ENCODE results near the gene DMP1. TPM values are rescaled to one million over a fixed set of nuclear protein-coding genes. Genes with fewer than 3 reads are reported as not detected.

The DMP1 gene
- total and polyA plus RNA-seq, 2 of the 8 experiments (the other 6 are each of a cell fraction or from before 2014, with no cell fraction given) = 0.05 to 0.17 TPM

DNA sequence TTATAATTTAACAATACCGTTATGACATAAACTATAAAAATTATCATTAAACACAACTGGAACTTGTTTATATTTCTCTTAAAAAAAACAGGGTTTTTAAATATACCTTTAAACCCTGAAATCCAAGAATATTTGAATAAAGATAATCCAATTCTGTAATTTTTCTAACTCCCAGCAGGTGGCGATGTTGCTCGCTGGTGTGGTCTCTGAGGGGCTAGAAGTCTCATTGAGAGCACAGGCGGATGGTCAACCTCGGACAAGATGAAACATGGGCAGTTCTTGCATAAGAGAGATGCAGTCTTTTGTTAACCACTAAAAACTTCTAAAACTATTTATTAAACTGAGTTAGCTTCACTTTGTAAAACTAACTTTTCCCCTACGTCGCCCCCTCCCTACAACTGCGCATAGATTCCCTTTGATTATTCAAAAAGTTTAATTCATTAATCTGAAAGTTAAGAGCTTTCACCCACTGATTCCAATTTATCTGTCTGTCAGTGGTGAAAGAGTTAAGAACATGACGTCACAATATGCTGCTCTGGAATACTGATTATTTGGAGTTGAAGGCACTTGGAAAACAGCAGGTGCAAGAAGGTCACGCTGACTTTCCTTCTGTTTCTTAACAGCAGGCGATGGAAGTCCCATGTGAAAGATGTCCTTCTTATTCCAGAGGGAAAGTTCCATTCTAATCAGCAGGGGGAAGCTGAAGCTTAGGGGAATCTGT, 29.5 kb downstream of the DMP1 start (continued):
- TF ChIP-seq JUN (IDR thresholded peaks at IDR 0.05; ENCODE audit: low read depth, low read length) = peak; percentile 71
- peak; percentile 86 for TF ChIP-seq SP1 (IDR thresholded peaks at IDR 0.05; ENCODE audit: low read depth, low read length)
- TF ChIP-seq, protein P1, sequence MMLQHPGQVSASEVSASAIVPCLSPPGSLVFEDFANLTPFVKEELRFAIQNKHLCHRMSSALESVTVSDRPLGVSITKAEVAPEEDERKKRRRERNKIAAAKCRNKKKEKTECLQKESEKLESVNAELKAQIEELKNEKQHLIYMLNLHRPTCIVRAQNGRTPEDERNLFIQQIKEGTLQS (IDR thresholded peaks at IDR 0.05; ENCODE audit: insufficient read depth, low read depth, low read length) = no peak
- TF ChIP-seq, protein P2, sequence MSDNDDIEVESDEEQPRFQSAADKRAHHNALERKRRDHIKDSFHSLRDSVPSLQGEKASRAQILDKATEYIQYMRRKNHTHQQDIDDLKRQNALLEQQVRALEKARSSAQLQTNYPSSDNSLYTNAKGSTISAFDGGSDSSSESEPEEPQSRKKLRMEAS (IDR thresholded peaks at IDR 0.05) = peak; percentile 36; the same call in 1 of the 2 replicates
- TF ChIP-seq TAF7 (optimal IDR thresholded peaks at IDR 0.05; ENCODE audit: borderline replicate concordance, low read depth, low read length) = no peak
- no peak for TF ChIP-seq ASH2L (IDR thresholded peaks at IDR 0.05; ENCODE audit: low read length)
- TF ChIP-seq, protein P3, sequence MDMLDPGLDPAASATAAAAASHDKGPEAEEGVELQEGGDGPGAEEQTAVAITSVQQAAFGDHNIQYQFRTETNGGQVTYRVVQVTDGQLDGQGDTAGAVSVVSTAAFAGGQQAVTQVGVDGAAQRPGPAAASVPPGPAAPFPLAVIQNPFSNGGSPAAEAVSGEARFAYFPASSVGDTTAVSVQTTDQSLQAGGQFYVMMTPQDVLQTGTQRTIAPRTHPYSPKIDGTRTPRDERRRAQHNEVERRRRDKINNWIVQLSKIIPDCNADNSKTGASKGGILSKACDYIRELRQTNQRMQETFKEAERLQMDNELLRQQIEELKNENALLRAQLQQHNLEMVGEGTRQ (IDR thresholded peaks at IDR 0.05; ENCODE audit: low read length) = no peak
- peak in 1 of 2 experiments; percentile 97; a peak in 2 of 3 replicates for TF ChIP-seq EP300 (IDR thresholded peaks at IDR 0.05; ENCODE audit: borderline replicate concordance in 1 of 2, low read depth in 2 of 2, low read length in 2 of 2)
- peak; percentile 86 for TF ChIP-seq CREB1 (IDR thresholded peaks at IDR 0.05)
- TF ChIP-seq, protein P4, sequence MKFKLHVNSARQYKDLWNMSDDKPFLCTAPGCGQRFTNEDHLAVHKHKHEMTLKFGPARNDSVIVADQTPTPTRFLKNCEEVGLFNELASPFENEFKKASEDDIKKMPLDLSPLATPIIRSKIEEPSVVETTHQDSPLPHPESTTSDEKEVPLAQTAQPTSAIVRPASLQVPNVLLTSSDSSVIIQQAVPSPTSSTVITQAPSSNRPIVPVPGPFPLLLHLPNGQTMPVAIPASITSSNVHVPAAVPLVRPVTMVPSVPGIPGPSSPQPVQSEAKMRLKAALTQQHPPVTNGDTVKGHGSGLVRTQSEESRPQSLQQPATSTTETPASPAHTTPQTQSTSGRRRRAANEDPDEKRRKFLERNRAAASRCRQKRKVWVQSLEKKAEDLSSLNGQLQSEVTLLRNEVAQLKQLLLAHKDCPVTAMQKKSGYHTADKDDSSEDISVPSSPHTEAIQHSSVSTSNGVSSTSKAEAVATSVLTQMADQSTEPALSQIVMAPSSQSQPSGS (IDR thresholded peaks at IDR 0.05; ENCODE audit: low read length) = peak; percentile 99
- no peak for TF ChIP-seq TAF1 (IDR thresholded peaks at IDR 0.05; ENCODE audit: low read depth, low read length)
- TF ChIP-seq, protein P5, sequence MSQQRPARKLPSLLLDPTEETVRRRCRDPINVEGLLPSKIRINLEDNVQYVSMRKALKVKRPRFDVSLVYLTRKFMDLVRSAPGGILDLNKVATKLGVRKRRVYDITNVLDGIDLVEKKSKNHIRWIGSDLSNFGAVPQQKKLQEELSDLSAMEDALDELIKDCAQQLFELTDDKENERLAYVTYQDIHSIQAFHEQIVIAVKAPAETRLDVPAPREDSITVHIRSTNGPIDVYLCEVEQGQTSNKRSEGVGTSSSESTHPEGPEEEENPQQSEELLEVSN (IDR thresholded peaks at IDR 0.05) = no peak
- peak in 1 of 2 experiments; percentile 65 for TF ChIP-seq BCL11A (IDR thresholded peaks at IDR 0.05; ENCODE audit: low read depth in 2 of 2, low read length in 2 of 2)
- no peak for TF ChIP-seq KDM1A (IDR thresholded peaks at IDR 0.05; ENCODE audit: borderline replicate concordance, low read length)
- no peak for TF ChIP-seq SAP30 (IDR thresholded peaks at IDR 0.05; ENCODE audit: insufficient read depth, insufficient replicate concordance, low read length)
- no peak for TF ChIP-seq PHF8 (conservative IDR thresholded peaks at IDR 0.05; ENCODE audit: low read depth, low read length)
- TF ChIP-seq SIX5 (IDR thresholded peaks at IDR 0.05; ENCODE audit: low read depth, low read length) = no peak
- TF ChIP-seq TEAD4 (IDR thresholded peaks at IDR 0.05; ENCODE audit: low read depth, low read length) = 0 out of 2 replicates have a peak, but pooled peaks have one; percentile 12
- TF ChIP-seq CEBPB (IDR thresholded peaks at IDR 0.05; ENCODE audit: low read depth, low read length) = peak; percentile 89
